Central memory CD8-positive, alpha-beta T cell (primary cell): ENCODE measurements around the gene DLK1.

Source experiments
- ATAC-seq: fragments of 150-1000 bp; cut with Tn5 transposase; replicated peaks from 2 replicates; pipeline ENCODE4 v1.10.0; 2022; ENCODE audit warnings: mild to moderate bottlenecking, moderate FRiP score, moderate number of reproducible peaks; ENCODE audit not compliant: poor library complexity, severe bottlenecking; ENCODE audit errors: extremely low read depth
- DNase-seq, 2 donors: peaks; one replicate each; pipeline ENCODE4 v3.0.0; 2021; ENCODE audit warnings: low spot score in 2 of 2
- H3K27ac Mint-ChIP-seq: one replicate; pipeline ENCODE4 v1.8.0; 2022; ENCODE audit warnings: low read depth, mild to moderate bottlenecking, moderate library complexity, mixed read lengths
- H3K27me3 Mint-ChIP-seq: one replicate; pipeline ENCODE4 v1.8.0; 2022; ENCODE audit warnings: mixed read lengths
- H3K36me3 Mint-ChIP-seq: one replicate; pipeline ENCODE4 v1.8.0; 2022; ENCODE audit warnings: mild to moderate bottlenecking, moderate library complexity, mixed read lengths; ENCODE audit not compliant: insufficient read depth
- H3K4me1 Mint-ChIP-seq: one replicate; pipeline ENCODE4 v1.8.0; 2022; ENCODE audit warnings: mixed read lengths
- H3K4me3 Mint-ChIP-seq: one replicate; pipeline ENCODE4 v1.8.0; 2022; ENCODE audit warnings: mild to moderate bottlenecking, moderate library complexity, mixed read lengths
- H3K9me3 Mint-ChIP-seq: one replicate; pipeline ENCODE4 v1.8.0; 2022; ENCODE audit warnings: mixed read lengths

DLK1 gene

GRCh38 chr14:100765296-100765695 lies 38.6 kb downstream of the DLK1 start:
- Mint-ChIP-seq H3K9me3 (no peaks in the 10 kb centered on the region), H3K27me3 (peaks cover 42% of the 10 kb centered on the region), H3K36me3 (no peaks in the 10 kb centered on the region), H3K4me3 (no peak overlapping the region), H3K27ac (no peak overlapping the region), H3K4me1 (no peaks in the 10 kb centered on the region)
- DNase-seq (no peak), ATAC-seq (no peak)

GRCh38 chr14:100765991-100766390 lies 39.3 kb downstream of the DLK1 start:
- H3K27ac Mint-ChIP-seq, result no peak overlapping the region
- DNase-seq (no peak), ATAC-seq (no peak)
- H3K27me3 Mint-ChIP-seq, result peaks cover 49% of the 10 kb centered on the region
- H3K4me1 Mint-ChIP-seq, result no peaks in the 10 kb centered on the region
- no peaks in the 10 kb centered on the region for H3K36me3 Mint-ChIP-seq
- no peak overlapping the region for H3K4me3 Mint-ChIP-seq
- H3K9me3 Mint-ChIP-seq, result no peaks in the 10 kb centered on the region

- Mint-ChIP-seq H3K9me3 (no peaks in the 10 kb centered on the region), H3K4me1 (no peaks in the 10 kb centered on the region)
- no peak for ATAC-seq
These were observed 40.5 kb downstream of the DLK1 start for GRCh38 chr14:100767003-100767787.

GRCh38 chr14:100767788-100768536 lies 41.3 kb downstream of the DLK1 start:
- Mint-ChIP-seq H3K4me1 (no peaks in the 10 kb centered on the region), H3K9me3 (no peaks in the 10 kb centered on the region)

More at GRCh38 chr14:100767003-100767787, 40.5 kb downstream of the DLK1 start:
- Mint-ChIP-seq H3K27ac (no peak overlapping the region), H3K4me3 (no peak overlapping the region), H3K27me3 (peaks cover 45% of the 10 kb centered on the region), H3K36me3 (no peaks in the 10 kb centered on the region)
- DNase-seq, result no peak

GRCh38 chr14:100769035-100769939 lies 42.6 kb downstream of the DLK1 start:
- DNase-seq, result no peak
- Mint-ChIP-seq H3K4me1 (no peaks in the 10 kb centered on the region), H3K27ac (no peak overlapping the region), H3K36me3 (no peaks in the 10 kb centered on the region), H3K9me3 (no peaks in the 10 kb centered on the region), H3K27me3 (peaks cover 42% of the 10 kb centered on the region), H3K4me3 (no peak overlapping the region)
- no peak for ATAC-seq

More at GRCh38 chr14:100767788-100768536, 41.3 kb downstream of the DLK1 start:
- Mint-ChIP-seq H3K27ac (no peak overlapping the region), H3K4me3 (no peak overlapping the region), H3K36me3 (no peaks in the 10 kb centered on the region), H3K27me3 (peaks cover 42% of the 10 kb centered on the region)
- DNase-seq (no peak), ATAC-seq (no peak)

- DNase-seq (no peak), ATAC-seq (no peak)
- peaks cover 40% of the 10 kb centered on the region for H3K27me3 Mint-ChIP-seq
- no peak overlapping the region for H3K27ac Mint-ChIP-seq
- H3K36me3 Mint-ChIP-seq, result no peaks in the 10 kb centered on the region
- no peaks in the 10 kb centered on the region for H3K9me3 Mint-ChIP-seq
- H3K4me1 Mint-ChIP-seq, result no peaks in the 10 kb centered on the region
- H3K4me3 Mint-ChIP-seq, result no peak overlapping the region
These were observed 43.4 kb downstream of the DLK1 start for GRCh38 chr14:100770046-100770445.

GRCh38 chr14:100770605-100771120 lies 44.0 kb downstream of the DLK1 start:
- no peak for ATAC-seq
- no peaks in the 10 kb centered on the region for H3K9me3 Mint-ChIP-seq
- H3K4me3 Mint-ChIP-seq, result no peak overlapping the region
- H3K4me1 Mint-ChIP-seq, result no peaks in the 10 kb centered on the region
- no peak overlapping the region for H3K27ac Mint-ChIP-seq
- peaks cover 34% of the 10 kb centered on the region for H3K27me3 Mint-ChIP-seq
- H3K36me3 Mint-ChIP-seq, result no peaks in the 10 kb centered on the region
- DNase-seq, result no peak

- DNase-seq (no peak), ATAC-seq (no peak)
- Mint-ChIP-seq H3K4me3 (no peak overlapping the region), H3K27ac (no peak overlapping the region), H3K27me3 (peaks cover 34% of the 10 kb centered on the region), H3K4me1 (no peaks in the 10 kb centered on the region), H3K36me3 (no peaks in the 10 kb centered on the region), H3K9me3 (no peaks in the 10 kb centered on the region)
These were observed 44.6 kb downstream of the DLK1 start for GRCh38 chr14:100771121-100771800.

GRCh38 chr14:100772607-100773165 lies 46.0 kb downstream of the DLK1 start:
- ATAC-seq (no peak), DNase-seq (no peak)
- Mint-ChIP-seq H3K4me1 (no peaks in the 10 kb centered on the region), H3K9me3 (no peaks in the 10 kb centered on the region), H3K4me3 (no peak overlapping the region), H3K27ac (no peak overlapping the region), H3K27me3 (peaks cover 41% of the 10 kb centered on the region), H3K36me3 (no peaks in the 10 kb centered on the region)

GRCh38 chr14:100773331-100774163 lies 46.9 kb downstream of the DLK1 start:
- no peaks in the 10 kb centered on the region for H3K36me3 Mint-ChIP-seq
- H3K27ac Mint-ChIP-seq, result no peak overlapping the region
- no peak overlapping the region for H3K4me3 Mint-ChIP-seq
- no peaks in the 10 kb centered on the region for H3K4me1 Mint-ChIP-seq
- DNase-seq, result no peak
- no peak for ATAC-seq
- H3K9me3 Mint-ChIP-seq, result no peaks in the 10 kb centered on the region
- H3K27me3 Mint-ChIP-seq, result peaks cover 44% of the 10 kb centered on the region

GRCh38 chr14:100774164-100774537 lies 47.5 kb downstream of the DLK1 start:
- ATAC-seq, result no peak
- Mint-ChIP-seq H3K4me3 (no peak overlapping the region), H3K27ac (no peak overlapping the region), H3K4me1 (no peaks in the 10 kb centered on the region), H3K27me3 (peaks cover 41% of the 10 kb centered on the region), H3K36me3 (no peaks in the 10 kb centered on the region), H3K9me3 (no peaks in the 10 kb centered on the region)
- DNase-seq, result no peak
